ENCODE results near the gene YLPM1. TPM values are rescaled to one million over a fixed set of nuclear protein-coding genes. Genes with fewer than 3 reads are reported as not detected.
A peak's percentile ranks its signal among the peaks of the same experiment; 100 is the strongest.

Gene YLPM1
- total and polyA plus RNA-seq, 2 donors (not counting 1 experiment from before 2014, with no cell fraction given): 22.4 to 116 TPM

GRCh38 chr14:74826574-74826973 is 63.5 kb downstream of the YLPM1 start:
- Mint-ChIP-seq H3K9me3 (ENCODE audit: insufficient read depth) (no peaks in the 10 kb centered on the region), H3K27me3 (no peaks in the 10 kb centered on the region), H3K27ac (peak overlapping the region; percentile 1), H3K4me1 (peaks cover 11% of the 10 kb centered on the region), H3K4me3 (no peak overlapping the region)
- ChIA-PET CTCF (interaction anchor here (1.3 kb wide), 1 partner anchor 34 kb away, joined by 6 read pairs; no protein-coding TSS in a partner anchor), POLR2A (no interaction called here)
- Histone ChIP-seq H4K20me1 (ENCODE audit: control insufficient read depth, insufficient read depth, low read length, poor library complexity, severe bottlenecking) (no peaks in the 10 kb centered on the region), H3K4me3 (ENCODE audit: control extremely low read depth in 1 of 5, extremely low read depth in 1 of 5, insufficient read depth in 1 of 5, low read depth in 2 of 5, low read length in 4 of 5) (no peak overlapping the region), H3K27ac (ENCODE audit: low read length in 2 of 2) (no peak overlapping the region), H3K4me1 (ENCODE audit: control insufficient read depth in 2 of 2, insufficient read depth in 2 of 2, low read length in 2 of 2) (peaks cover 0 to 6% of the 10 kb centered on the region in 2 donors), H3K9me3 (ENCODE audit: control extremely low read depth in 1 of 3, control insufficient read depth in 2 of 3, insufficient read depth in 1 of 3, low read length in 2 of 3) (no peaks in the 10 kb centered on the region), H3K4me2 (replicated peaks; ENCODE audit: low read depth, low read length, poor library complexity, severe bottlenecking) (no peak overlapping the region), H3K79me2 (ENCODE audit: control insufficient read depth, insufficient read depth, low read length) (no peaks in the 10 kb centered on the region), H2AFZ (ENCODE audit: insufficient read depth, low read depth, low read length, poor library complexity, severe bottlenecking) (no peak overlapping the region), H3K36me3 (replicated peaks in 1 of 2; ENCODE audit: control extremely low read depth in 1 of 2, control insufficient read depth in 1 of 2, extremely low read depth in 1 of 2, insufficient read depth in 2 of 2, low read length in 1 of 2) (peaks cover 11 to 52% of the 10 kb centered on the region in 2 experiments), H3K27me3 (replicated peaks in 1 of 4; ENCODE audit: control extremely low read depth in 1 of 4, control insufficient read depth in 3 of 4, insufficient read depth in 4 of 4, low read length in 3 of 4) (no peaks in the 10 kb centered on the region), H3K9ac (ENCODE audit: low read length) (no peak overlapping the region)
- no peak for TF ChIP-seq CTCF (IDR thresholded peaks at IDR 0.05)
- no peak for TF ChIP-seq EZH2 (IDR thresholded peaks at IDR 0.05; ENCODE audit: borderline replicate concordance, insufficient read depth, low read depth, low read length, poor library complexity, severe bottlenecking)
- no peak for DNase-seq
- ATAC-seq (ENCODE audit: low read depth): no peak
- intact Hi-C loops (cut with micrococcal nuclease): no loop called here

GRCh38 chr14:74829251-74829650 is 66.1 kb downstream of the YLPM1 start:
- ChIA-PET CTCF (interaction anchor here (0.5 kb wide), 1 partner anchor 72 kb away, joined by 3 read pairs; no protein-coding TSS in a partner anchor), POLR2A (no interaction called here)
- Histone ChIP-seq H3K79me2 (ENCODE audit: control insufficient read depth, insufficient read depth, low read length) (no peaks in the 10 kb centered on the region), H3K9me3 (ENCODE audit: control extremely low read depth in 1 of 3, control insufficient read depth in 2 of 3, insufficient read depth in 1 of 3, low read length in 2 of 3) (no peaks in the 10 kb centered on the region), H2AFZ (ENCODE audit: insufficient read depth, low read depth, low read length, poor library complexity, severe bottlenecking) (no peak overlapping the region), H3K4me2 (replicated peaks; ENCODE audit: low read depth, low read length, poor library complexity, severe bottlenecking) (no peak overlapping the region), H3K9ac (ENCODE audit: low read length) (no peak overlapping the region), H3K4me3 (ENCODE audit: control extremely low read depth in 1 of 5, extremely low read depth in 1 of 5, insufficient read depth in 1 of 5, low read depth in 2 of 5, low read length in 4 of 5) (no peak overlapping the region), H3K27me3 (replicated peaks in 1 of 4; ENCODE audit: control extremely low read depth in 1 of 4, control insufficient read depth in 3 of 4, insufficient read depth in 4 of 4, low read length in 3 of 4) (no peaks in the 10 kb centered on the region), H4K20me1 (ENCODE audit: control insufficient read depth, insufficient read depth, low read length, poor library complexity, severe bottlenecking) (no peaks in the 10 kb centered on the region), H3K27ac (ENCODE audit: low read length in 2 of 2) (no peak overlapping the region), H3K36me3 (replicated peaks in 1 of 2; ENCODE audit: control extremely low read depth in 1 of 2, control insufficient read depth in 1 of 2, extremely low read depth in 1 of 2, insufficient read depth in 2 of 2, low read length in 1 of 2) (peaks cover 11 to 47% of the 10 kb centered on the region in 2 experiments), H3K4me1 (ENCODE audit: control insufficient read depth in 2 of 2, insufficient read depth in 2 of 2, low read length in 2 of 2) (peaks cover 0 to 6% of the 10 kb centered on the region in 2 donors)
- Mint-ChIP-seq H3K27me3 (no peaks in the 10 kb centered on the region), H3K4me1 (peaks cover 7% of the 10 kb centered on the region), H3K9me3 (ENCODE audit: insufficient read depth) (no peaks in the 10 kb centered on the region), H3K27ac (no peak overlapping the region), H3K4me3 (no peak overlapping the region)
- intact Hi-C loops (cut with micrococcal nuclease): no loop called here
- 100% methylated on average over 4 of the region's 5 CpGs for WGBS (ENCODE audit: insufficient coverage)
- ATAC-seq (ENCODE audit: low read depth) (no peak), DNase-seq (no peak)
- TF ChIP-seq EZH2 (IDR thresholded peaks at IDR 0.05; ENCODE audit: borderline replicate concordance, insufficient read depth, low read depth, low read length, poor library complexity, severe bottlenecking) (no peak), CTCF (IDR thresholded peaks at IDR 0.05) (no peak)

All from B cell (primary cell).